HepG2 (cell line): ENCODE results near the gene PYGB. TPM values are rescaled to one million over a fixed set of nuclear protein-coding genes. Genes with fewer than 3 reads are reported as not detected.

Source experiments
- CEBPB ChIP-seq: IDR thresholded peaks from 2 replicates; pipeline ENCODE4 v1.6.1; 2011; ENCODE audit warnings: low read depth, low read length, improper control_type of control experiment, borderline replicate concordance
- GLI4 ChIP-seq: sonication (generic); formaldehyde crosslinking; IDR thresholded peaks from 2 replicates; pipeline ENCODE4 v1.5.1; 2020; ENCODE audit warnings: missing genetic modification reagents, mild to moderate bottlenecking, moderate library complexity, borderline replicate concordance
- HES4 ChIP-seq: sonication (generic); formaldehyde crosslinking; IDR thresholded peaks from 2 replicates; pipeline ENCODE4 v1.9.0; 2021; ENCODE audit warnings: mild to moderate bottlenecking, missing genetic modification reagents, borderline replicate concordance
- HMG20A ChIP-seq: IDR thresholded peaks from 2 replicates; pipeline ENCODE4 v1.6.1; 2016; ENCODE audit warnings: borderline replicate concordance
- HOXA9 ChIP-seq: sonication (generic); formaldehyde crosslinking; IDR thresholded peaks from 2 replicates; pipeline ENCODE4 v1.8.1; 2022; ENCODE audit warnings: missing genetic modification reagents, mild to moderate bottlenecking, moderate library complexity, borderline replicate concordance
- KMT2B ChIP-seq: IDR thresholded peaks from 2 replicates; pipeline ENCODE4 v1.6.1; 2016; ENCODE audit warnings: missing genetic modification reagents, missing compliant biosample characterization
- SUZ12 ChIP-seq: fragments of 150-350 bp; IDR thresholded peaks from 2 replicates; pipeline ENCODE4 v1.6.1; 2014; ENCODE audit warnings: low read depth, low read length
- XRCC5 ChIP-seq: fragments of 200-400 bp; formaldehyde crosslinking; optimal IDR thresholded peaks from 2 replicates; pipeline ENCODE3; 2017; ENCODE audit warnings: mild to moderate bottlenecking, low read length
- ZFP37 ChIP-seq: sonication (generic); formaldehyde crosslinking; IDR thresholded peaks from 2 replicates; pipeline ENCODE4 v1.4.0; 2020; ENCODE audit warnings: missing genetic modification reagents, borderline replicate concordance
- ZNF256 ChIP-seq: sonication (generic); formaldehyde crosslinking; conservative IDR thresholded peaks from 2 replicates; pipeline ENCODE4 v1.4.0; 2020; ENCODE audit warnings: missing genetic modification reagents
- ZNF263 ChIP-seq: sonication (generic); formaldehyde crosslinking; IDR thresholded peaks from 2 replicates; pipeline ENCODE4 v1.4.0; 2020; ENCODE audit warnings: missing genetic modification reagents
- ZNF296 ChIP-seq: sonication (generic); formaldehyde crosslinking; conservative IDR thresholded peaks from 2 replicates; pipeline ENCODE4 v1.5.0; 2020; ENCODE audit warnings: mild to moderate bottlenecking, missing genetic modification reagents
- ZNF530 ChIP-seq: sonication (generic); formaldehyde crosslinking; IDR thresholded peaks from 2 replicates; pipeline ENCODE4 v1.5.0; 2020; ENCODE audit warnings: low read depth, mild to moderate bottlenecking, missing genetic modification reagents
- ZNF577 ChIP-seq: sonication (generic); formaldehyde crosslinking; IDR thresholded peaks from 2 replicates; pipeline ENCODE4 v1.4.0; 2020; ENCODE audit warnings: mild to moderate bottlenecking, low read depth, missing genetic modification reagents, borderline replicate concordance
- ZNF713 ChIP-seq: sonication (generic); formaldehyde crosslinking; IDR thresholded peaks from 2 replicates; pipeline ENCODE4 v1.4.0; 2020; ENCODE audit warnings: mild to moderate bottlenecking, missing genetic modification reagents
- ZNF776 ChIP-seq: sonication (generic); formaldehyde crosslinking; IDR thresholded peaks from 2 replicates; pipeline ENCODE4 v1.4.0; 2020; ENCODE audit warnings: mild to moderate bottlenecking, missing genetic modification reagents
- ZSCAN21 ChIP-seq: sonication (generic); formaldehyde crosslinking; IDR thresholded peaks from 2 replicates; pipeline ENCODE4 v1.8.0; 2022; ENCODE audit warnings: mild to moderate bottlenecking, missing genetic modification reagents, moderate library complexity, borderline replicate concordance
- polyA plus RNA-seq, 8 experiments: library from polyadenylated mRNA; depleted of rRNA in 3 of 8; stranded (reverse) in 7 of 8; unstranded in 1 of 8; fragments of >200 nt; fragmentation: Illumina TruSeq in 4 of 8; extraction: Trizol in 4 of 8; gene quantifications; 2 replicates each; pipeline versions ENCODE4 v1.2.1 to v1.2.3, GENCODE V29; 2011 to 2016; ENCODE audit warnings: low read depth in 4 of 8, missing spikeins in 1 of 8, mixed read lengths in 1 of 8; ENCODE audit not compliant: insufficient read depth in 1 of 8
- total RNA-seq, 5 experiments: library from RNA; depleted of rRNA; stranded (reverse); fragments of >200 nt; fragmentation: Illumina TruSeq; extraction: Trizol; gene quantifications; 2 replicates each; pipeline ENCODE4 v1.2.3, GENCODE V29; 2016; ENCODE audit warnings: low read depth in 1 of 5
- TF ChIP-seq, protein P1 (sequence below): sonication (generic); formaldehyde crosslinking; IDR thresholded peaks from 2 replicates; pipeline ENCODE4 v1.4.0; 2020; ENCODE audit warnings: mild to moderate bottlenecking, missing genetic modification reagents
- TF ChIP-seq, protein P2 (sequence below): sonication (generic); formaldehyde crosslinking; IDR thresholded peaks from 2 replicates; pipeline ENCODE4 v1.4.0; 2020; ENCODE audit warnings: mild to moderate bottlenecking, missing genetic modification reagents
- TF ChIP-seq, protein P3 (sequence below): sonication (generic); formaldehyde crosslinking; IDR thresholded peaks from 2 replicates; pipeline ENCODE4 v1.5.0; 2020; ENCODE audit warnings: mild to moderate bottlenecking, missing genetic modification reagents, borderline replicate concordance

PYGB gene
- total and polyA plus RNA-seq, 2 of the 13 experiments (the other 11 are each of a cell fraction or from before 2014, with no cell fraction given): 24.2 to 86.3 TPM

DNA sequence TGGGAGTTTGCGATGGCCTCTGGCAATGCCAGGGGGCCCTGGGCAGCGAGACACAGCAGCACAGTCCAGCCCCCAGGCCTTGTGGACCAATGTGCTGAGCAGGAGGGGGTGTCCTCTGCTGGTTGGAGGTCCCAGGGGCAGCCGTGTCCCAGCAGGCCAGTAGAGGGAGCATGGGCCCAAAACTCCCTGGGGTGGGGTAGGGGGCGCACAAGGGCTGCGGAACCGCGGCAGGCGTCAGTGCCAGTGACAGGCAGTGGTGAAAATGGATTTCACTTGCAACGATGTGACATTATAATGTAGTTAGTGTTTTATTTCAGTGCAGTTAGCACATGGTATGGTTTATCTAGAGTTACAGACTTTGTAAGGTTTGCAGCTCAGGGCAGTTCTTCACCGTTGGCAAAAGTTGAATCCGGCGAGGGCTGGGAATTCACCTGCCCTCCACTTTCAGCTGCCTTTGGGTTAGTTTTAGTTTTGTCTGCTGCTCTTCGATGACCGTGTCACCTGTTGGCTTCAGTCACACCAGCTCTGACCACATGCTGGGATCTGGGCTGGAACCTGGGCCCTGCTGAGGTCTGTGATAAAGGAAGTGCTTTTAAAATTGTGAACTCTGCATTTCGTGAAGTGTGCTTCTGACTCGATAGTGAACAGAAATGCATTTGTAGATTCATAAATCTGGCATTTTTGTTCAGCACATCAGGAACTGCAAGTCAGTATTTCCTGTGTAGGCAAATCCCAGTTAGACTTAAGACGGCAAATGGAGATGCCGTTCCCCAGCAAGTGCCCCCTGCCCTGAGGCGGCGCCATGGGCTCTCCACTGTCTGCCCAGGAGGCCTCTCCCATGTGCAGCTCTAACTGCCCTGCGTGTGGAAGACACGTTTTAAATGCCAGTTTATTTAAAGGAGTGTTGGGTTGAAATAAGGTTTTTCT is 46.8 kb downstream of the PYGB start (continued):
- TF ChIP-seq ZSCAN21 (CRISPR knock-in tag): peak; percentile 70; the same call in 1 of the 2 replicates
- no peak for TF ChIP-seq GLI4 (CRISPR knock-in tag)
- no peak for TF ChIP-seq ZNF713 (CRISPR knock-in tag)
- TF ChIP-seq ZNF776 (CRISPR knock-in tag): no peak
- 0 out of 2 replicates have a peak, but pooled peaks have one; percentile 11 for TF ChIP-seq SUZ12
- no peak for TF ChIP-seq HMG20A (CRISPR knock-in tag)
- TF ChIP-seq, protein P1, sequence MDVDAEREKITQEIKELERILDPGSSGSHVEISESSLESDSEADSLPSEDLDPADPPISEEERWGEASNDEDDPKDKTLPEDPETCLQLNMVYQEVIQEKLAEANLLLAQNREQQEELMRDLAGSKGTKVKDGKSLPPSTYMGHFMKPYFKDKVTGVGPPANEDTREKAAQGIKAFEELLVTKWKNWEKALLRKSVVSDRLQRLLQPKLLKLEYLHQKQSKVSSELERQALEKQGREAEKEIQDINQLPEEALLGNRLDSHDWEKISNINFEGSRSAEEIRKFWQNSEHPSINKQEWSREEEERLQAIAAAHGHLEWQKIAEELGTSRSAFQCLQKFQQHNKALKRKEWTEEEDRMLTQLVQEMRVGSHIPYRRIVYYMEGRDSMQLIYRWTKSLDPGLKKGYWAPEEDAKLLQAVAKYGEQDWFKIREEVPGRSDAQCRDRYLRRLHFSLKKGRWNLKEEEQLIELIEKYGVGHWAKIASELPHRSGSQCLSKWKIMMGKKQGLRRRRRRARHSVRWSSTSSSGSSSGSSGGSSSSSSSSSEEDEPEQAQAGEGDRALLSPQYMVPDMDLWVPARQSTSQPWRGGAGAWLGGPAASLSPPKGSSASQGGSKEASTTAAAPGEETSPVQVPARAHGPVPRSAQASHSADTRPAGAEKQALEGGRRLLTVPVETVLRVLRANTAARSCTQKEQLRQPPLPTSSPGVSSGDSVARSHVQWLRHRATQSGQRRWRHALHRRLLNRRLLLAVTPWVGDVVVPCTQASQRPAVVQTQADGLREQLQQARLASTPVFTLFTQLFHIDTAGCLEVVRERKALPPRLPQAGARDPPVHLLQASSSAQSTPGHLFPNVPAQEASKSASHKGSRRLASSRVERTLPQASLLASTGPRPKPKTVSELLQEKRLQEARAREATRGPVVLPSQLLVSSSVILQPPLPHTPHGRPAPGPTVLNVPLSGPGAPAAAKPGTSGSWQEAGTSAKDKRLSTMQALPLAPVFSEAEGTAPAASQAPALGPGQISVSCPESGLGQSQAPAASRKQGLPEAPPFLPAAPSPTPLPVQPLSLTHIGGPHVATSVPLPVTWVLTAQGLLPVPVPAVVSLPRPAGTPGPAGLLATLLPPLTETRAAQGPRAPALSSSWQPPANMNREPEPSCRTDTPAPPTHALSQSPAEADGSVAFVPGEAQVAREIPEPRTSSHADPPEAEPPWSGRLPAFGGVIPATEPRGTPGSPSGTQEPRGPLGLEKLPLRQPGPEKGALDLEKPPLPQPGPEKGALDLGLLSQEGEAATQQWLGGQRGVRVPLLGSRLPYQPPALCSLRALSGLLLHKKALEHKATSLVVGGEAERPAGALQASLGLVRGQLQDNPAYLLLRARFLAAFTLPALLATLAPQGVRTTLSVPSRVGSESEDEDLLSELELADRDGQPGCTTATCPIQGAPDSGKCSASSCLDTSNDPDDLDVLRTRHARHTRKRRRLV (CRISPR knock-in tag): no peak
- 0 out of 2 replicates have a peak, but pooled peaks have one; percentile 38 for TF ChIP-seq ZFP37 (CRISPR knock-in tag)
- no peak for TF ChIP-seq ZNF577 (CRISPR knock-in tag)
- TF ChIP-seq, protein P2, sequence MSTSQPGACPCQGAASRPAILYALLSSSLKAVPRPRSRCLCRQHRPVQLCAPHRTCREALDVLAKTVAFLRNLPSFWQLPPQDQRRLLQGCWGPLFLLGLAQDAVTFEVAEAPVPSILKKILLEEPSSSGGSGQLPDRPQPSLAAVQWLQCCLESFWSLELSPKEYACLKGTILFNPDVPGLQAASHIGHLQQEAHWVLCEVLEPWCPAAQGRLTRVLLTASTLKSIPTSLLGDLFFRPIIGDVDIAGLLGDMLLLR (CRISPR knock-in tag): peak; percentile 47; the same call in 1 of the 2 replicates
- peak; percentile 66 for TF ChIP-seq ZNF263 (CRISPR knock-in tag)
- TF ChIP-seq, protein P3, sequence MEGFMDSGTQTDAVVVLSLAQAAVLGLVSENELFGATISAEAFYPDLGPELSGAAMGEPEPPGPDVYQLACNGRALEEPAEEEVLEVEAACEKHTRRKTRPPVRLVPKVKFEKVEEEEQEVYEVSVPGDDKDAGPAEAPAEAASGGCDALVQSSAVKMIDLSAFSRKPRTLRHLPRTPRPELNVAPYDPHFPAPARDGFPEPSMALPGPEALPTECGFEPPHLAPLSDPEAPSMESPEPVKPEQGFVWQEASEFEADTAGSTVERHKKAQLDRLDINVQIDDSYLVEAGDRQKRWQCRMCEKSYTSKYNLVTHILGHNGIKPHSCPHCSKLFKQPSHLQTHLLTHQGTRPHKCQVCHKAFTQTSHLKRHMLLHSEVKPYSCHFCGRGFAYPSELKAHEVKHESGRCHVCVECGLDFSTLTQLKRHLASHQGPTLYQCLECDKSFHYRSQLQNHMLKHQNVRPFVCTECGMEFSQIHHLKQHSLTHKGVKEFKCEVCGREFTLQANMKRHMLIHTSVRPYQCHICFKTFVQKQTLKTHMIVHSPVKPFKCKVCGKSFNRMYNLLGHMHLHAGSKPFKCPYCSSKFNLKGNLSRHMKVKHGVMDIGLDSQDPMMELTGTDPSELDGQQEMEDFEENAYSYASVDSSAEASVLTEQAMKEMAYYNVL (CRISPR knock-in tag): peak; percentile 39; the same call in 1 of the 2 replicates
- TF ChIP-seq CEBPB: no peak
- TF ChIP-seq HES4: no peak
- no peak for TF ChIP-seq HOXA9 (CRISPR knock-in tag)
- peak; percentile 100 for TF ChIP-seq XRCC5
- no peak for TF ChIP-seq ZNF296 (CRISPR knock-in tag)
- TF ChIP-seq KMT2B (CRISPR knock-in tag): peak; percentile 69; the same call in 1 of the 2 replicates
- TF ChIP-seq ZNF530: no peak
- 0 out of 2 replicates have a peak, but pooled peaks have one; percentile 30 for TF ChIP-seq ZNF256 (CRISPR knock-in tag)
